HL-60 (cell line): ENCODE results near the gene PRKRIP1.
A peak's percentile ranks its signal among the peaks of the same experiment; 100 is the strongest.

ENCODE experiments used
- DNase-seq, 2 experiments: peaks; one replicate each; pipeline ENCODE4 v3.0.0-alpha.2; 2010 to 2020; ENCODE audit warnings: low read depth in 1 of 2, low spot score in 1 of 2
- H3K27ac ChIP-seq: fragments of 250-450 bp; sonication (Bioruptor Pico); replicated peaks from 2 replicates; pipeline ENCODE4 v1.5.1; 2020; ENCODE audit warnings: mild to moderate bottlenecking, moderate library complexity
- H3K27me3 ChIP-seq: fragments of 250-450 bp; sonication (Bioruptor Pico); 2 replicates; pipeline ENCODE4 v1.5.1; 2021; ENCODE audit warnings: mild to moderate bottlenecking, moderate library complexity; ENCODE audit not compliant: insufficient read depth, poor library complexity, severe bottlenecking
- H3K4me3 ChIP-seq: replicated peaks from 2 replicates; pipeline ENCODE4 v1.5.1; 2011; ENCODE audit warnings: mild to moderate bottlenecking, control low read depth, low read length; ENCODE audit not compliant: insufficient read depth
- CTCF ChIP-seq: IDR thresholded peaks from one replicate; pipeline ENCODE4 v1.5.1; 2011; ENCODE audit warnings: low read length, control low read depth, inconsistent platforms; ENCODE audit not compliant: insufficient read depth
- GABPA ChIP-seq: IDR thresholded peaks from 2 replicates; pipeline ENCODE4 v1.6.1; 2012; ENCODE audit warnings: low read depth
- POLR2AphosphoS5 ChIP-seq: IDR thresholded peaks from 2 replicates; pipeline ENCODE4 v1.6.1; 2012; ENCODE audit warnings: low read depth
- REST ChIP-seq: IDR thresholded peaks from 2 replicates; pipeline ENCODE4 v1.6.1; 2012; ENCODE audit warnings: low read depth; ENCODE audit not compliant: insufficient replicate concordance
- SPI1 ChIP-seq: IDR thresholded peaks from 2 replicates; pipeline ENCODE4 v1.6.1; 2012; ENCODE audit warnings: low read depth, mild to moderate bottlenecking, borderline replicate concordance

PRKRIP1 gene

DNA sequence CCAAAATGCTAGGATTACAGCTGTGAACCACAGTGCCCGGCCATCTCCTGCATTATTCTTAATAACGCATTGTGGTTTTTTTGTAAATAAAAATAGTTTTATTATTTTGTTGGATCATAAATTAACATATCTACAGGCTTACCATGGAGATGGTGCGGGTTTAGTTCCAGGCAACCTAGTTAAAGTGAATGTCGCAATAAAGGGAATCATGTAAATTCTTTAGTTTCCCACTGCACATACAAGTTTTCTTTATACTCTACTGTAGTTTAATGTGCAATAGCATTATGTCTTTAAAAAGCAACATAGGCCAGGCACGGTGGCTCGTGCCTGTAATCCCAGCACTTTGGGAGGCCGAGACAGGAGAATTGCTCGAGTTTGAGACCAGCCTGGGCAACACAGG is 2.4 kb downstream of the PRKRIP1 start:
- Histone ChIP-seq H3K27ac (no peak overlapping the region), H3K4me3 (no peak overlapping the region), H3K27me3 (no peaks in the 10 kb centered on the region)
- no peak for DNase-seq
- TF ChIP-seq CTCF (no peak), GABPA (no peak), REST (no peak), POLR2AphosphoS5 (no peak), SPI1 (no peak)

DNA sequence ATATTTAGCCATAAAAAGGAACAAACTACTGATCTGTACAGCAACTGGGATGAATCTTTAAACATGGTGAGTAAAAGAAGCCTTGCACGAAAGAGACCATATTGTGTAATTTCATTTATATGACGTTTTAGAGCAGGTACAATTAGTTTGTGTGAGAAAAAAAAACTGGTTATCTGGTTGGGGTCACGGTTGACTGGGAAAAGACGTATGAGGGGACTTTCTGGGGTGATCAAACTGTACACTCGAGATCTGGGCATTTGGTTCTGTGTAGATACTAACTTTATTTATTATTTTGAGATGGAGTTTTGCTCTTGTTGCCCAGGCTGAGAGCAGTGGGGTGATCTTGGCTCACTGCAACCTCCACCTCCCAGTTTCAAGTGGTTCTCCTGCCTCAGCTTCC is 4.2 kb downstream of the PRKRIP1 start:
- Histone ChIP-seq H3K27me3 (no peaks in the 10 kb centered on the region), H3K27ac (no peak overlapping the region), H3K4me3 (no peak overlapping the region)
- TF ChIP-seq GABPA (no peak), POLR2AphosphoS5 (no peak), CTCF (no peak), SPI1 (no peak), REST (no peak)
- no peak for DNase-seq

DNA sequence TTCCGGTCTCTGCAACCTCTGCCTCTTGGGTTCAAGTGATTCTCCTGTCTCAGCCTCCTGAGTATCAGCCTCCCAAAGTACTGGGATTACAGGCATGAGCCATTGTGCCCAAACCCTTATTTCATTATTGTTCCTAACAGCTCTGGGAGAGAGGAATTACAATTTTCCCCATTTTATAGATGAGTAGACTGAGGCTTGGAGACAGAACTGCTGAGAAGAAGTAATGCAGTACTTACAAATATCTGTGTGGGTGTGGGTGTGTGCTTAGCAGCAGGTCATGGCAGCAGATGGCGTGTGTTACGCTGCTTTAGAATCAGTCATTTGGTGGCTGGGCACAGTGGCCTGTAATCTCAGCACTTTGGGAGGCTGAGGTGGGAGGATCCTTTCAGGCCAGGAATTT is 7.4 kb downstream of the PRKRIP1 start:
- Histone ChIP-seq H3K4me3 (no peak overlapping the region), H3K27ac (peak overlapping the region; percentile 64), H3K27me3 (no peaks in the 10 kb centered on the region)
- no peak for DNase-seq
- TF ChIP-seq SPI1 (no peak), POLR2AphosphoS5 (no peak), CTCF (no peak), GABPA (no peak), REST (no peak)
